Cardiac fibroblast (primary cell): Measurements from ENCODE around the gene NSMCE1.

Source experiments
- DNase-seq, 2 donors: peaks; one replicate each; pipeline versions ENCODE4 v3.0.0 to v3.0.0-alpha.2; 2010; ENCODE audit warnings: low read depth in 2 of 2
- H3K4me3 ChIP-seq, 2 donors: replicated peaks in 1 of 2; 1 replicate in 1 of 2; 2 replicates in 1 of 2; pipeline ENCODE4 v1.5.1; 2011; ENCODE audit warnings: low read depth in 2 of 2, low read length in 2 of 2, mild to moderate bottlenecking in 2 of 2, moderate library complexity in 1 of 2
- TF ChIP-seq, protein P1 (sequence below): IDR thresholded peaks from one replicate; pipeline ENCODE4 v1.5.1; 2011; ENCODE audit warnings: low read depth, mild to moderate bottlenecking, low read length, inconsistent platforms

The NSMCE1 gene

GRCh38 chr16:27229891-27230470, 38.6 kb downstream of the NSMCE1 start:
- no peak for DNase-seq
- TF ChIP-seq, protein P1, sequence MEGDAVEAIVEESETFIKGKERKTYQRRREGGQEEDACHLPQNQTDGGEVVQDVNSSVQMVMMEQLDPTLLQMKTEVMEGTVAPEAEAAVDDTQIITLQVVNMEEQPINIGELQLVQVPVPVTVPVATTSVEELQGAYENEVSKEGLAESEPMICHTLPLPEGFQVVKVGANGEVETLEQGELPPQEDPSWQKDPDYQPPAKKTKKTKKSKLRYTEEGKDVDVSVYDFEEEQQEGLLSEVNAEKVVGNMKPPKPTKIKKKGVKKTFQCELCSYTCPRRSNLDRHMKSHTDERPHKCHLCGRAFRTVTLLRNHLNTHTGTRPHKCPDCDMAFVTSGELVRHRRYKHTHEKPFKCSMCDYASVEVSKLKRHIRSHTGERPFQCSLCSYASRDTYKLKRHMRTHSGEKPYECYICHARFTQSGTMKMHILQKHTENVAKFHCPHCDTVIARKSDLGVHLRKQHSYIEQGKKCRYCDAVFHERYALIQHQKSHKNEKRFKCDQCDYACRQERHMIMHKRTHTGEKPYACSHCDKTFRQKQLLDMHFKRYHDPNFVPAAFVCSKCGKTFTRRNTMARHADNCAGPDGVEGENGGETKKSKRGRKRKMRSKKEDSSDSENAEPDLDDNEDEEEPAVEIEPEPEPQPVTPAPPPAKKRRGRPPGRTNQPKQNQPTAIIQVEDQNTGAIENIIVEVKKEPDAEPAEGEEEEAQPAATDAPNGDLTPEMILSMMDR, result no peak
- H3K4me3 ChIP-seq, result no peak overlapping the region

- TF ChIP-seq, protein P1, result no peak
- no peak overlapping the region for H3K4me3 ChIP-seq
- DNase-seq, result no peak
These were observed 39.7 kb downstream of the NSMCE1 start for GRCh38 chr16:27228621-27229501.

GRCh38 chr16:27228045-27228444, 40.5 kb downstream of the NSMCE1 start:
- TF ChIP-seq, protein P1, result no peak
- no peak for DNase-seq
- no peak overlapping the region for H3K4me3 ChIP-seq

DNA sequence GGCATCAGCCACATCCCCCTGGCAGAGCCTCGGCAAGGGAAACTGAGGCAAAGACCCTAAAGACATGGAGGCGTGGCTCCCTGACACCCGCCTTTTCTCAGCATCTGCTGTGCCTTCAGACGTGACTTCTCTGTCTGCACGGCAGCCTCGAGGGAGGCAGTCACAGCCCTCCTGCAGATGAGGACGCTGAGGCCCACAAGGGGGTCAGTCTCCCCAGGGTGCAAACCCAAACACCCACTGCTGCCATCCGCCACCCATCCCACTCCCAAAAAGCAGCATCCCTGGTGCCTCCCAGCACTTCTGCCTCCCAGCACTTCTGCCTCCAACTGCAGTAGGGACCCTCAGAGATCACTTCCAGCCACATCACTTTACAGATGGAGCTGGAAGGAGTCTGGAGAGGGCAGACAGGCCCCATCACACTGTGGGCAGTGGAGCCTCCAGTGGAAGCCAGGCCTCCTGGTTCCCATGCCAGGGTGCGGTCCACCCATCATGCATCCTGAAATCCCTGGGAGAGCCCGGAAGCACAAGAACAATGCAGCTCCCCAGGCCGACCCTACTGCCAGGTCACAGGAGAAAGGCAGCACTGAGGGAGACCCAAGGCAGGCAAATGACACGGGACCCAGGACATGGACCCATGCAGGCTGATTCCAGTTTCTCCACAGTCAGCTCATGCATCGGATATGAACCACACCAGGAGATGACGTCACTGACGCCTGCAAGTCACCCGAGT, 41.4 kb downstream of the NSMCE1 start:
- TF ChIP-seq, protein P1, result no peak
- no peak for DNase-seq
- H3K4me3 ChIP-seq, result no peak overlapping the region

GRCh38 chr16:27226476-27226875, 42.1 kb downstream of the NSMCE1 start:
- H3K4me3 ChIP-seq, result no peak overlapping the region
- DNase-seq, result no peak
- TF ChIP-seq, protein P1, result no peak

DNA sequence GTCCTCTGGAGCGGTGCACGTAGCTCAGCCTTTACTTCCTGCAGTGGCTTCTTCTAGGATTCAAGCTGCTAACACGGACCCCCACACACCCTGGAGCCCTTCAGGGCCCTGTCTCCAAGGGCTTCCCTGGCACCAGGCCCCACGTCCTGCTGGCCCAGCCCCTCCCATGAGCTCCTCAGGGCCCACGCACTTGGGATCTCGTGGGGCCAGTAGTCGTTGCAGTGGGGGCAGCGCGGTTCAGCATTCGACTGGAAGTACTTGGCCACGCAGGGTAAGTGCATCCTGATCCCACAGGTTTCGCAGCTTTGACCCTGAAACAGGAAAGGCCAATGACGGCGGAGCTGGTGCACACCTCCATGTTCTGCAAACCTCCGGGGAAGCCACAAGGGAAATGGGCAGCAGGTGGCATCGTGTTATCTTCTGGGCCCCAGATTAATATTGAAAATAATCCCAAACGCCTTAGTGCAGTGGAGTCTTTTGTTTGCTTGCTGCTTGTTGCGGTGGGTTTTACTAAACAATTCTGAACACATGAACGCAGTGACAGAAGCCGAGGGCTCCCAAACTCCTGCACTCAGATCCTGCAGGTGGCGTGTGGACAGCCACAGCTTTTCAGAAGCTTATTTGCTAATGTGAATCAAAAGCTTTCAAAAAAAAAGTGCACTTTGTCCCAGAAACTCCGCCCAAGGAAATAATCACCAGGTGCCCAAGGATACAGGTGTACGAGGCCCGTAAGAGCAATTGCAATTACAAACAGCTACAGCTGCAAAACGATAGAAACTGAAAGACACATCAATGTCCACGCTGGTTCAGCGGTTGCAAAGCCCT, 42.8 kb downstream of the NSMCE1 start:
- TF ChIP-seq, protein P1, result no peak
- no peak overlapping the region for H3K4me3 ChIP-seq

More for the DNA sequence above, 42.8 kb downstream of the NSMCE1 start:
- DNase-seq, result no peak
